GM21737 (cell line): ENCODE data around the gene GDPD4.

ENCODE experiments used
- ATAC-seq: cut with Tn5 transposase; IDR thresholded peaks from one replicate; pipeline ENCODE4 v1.9.1; 2021; ENCODE audit warnings: mild to moderate bottlenecking, moderate library complexity; ENCODE audit not compliant: unreplicated experiment

The GDPD4 gene

DNA sequence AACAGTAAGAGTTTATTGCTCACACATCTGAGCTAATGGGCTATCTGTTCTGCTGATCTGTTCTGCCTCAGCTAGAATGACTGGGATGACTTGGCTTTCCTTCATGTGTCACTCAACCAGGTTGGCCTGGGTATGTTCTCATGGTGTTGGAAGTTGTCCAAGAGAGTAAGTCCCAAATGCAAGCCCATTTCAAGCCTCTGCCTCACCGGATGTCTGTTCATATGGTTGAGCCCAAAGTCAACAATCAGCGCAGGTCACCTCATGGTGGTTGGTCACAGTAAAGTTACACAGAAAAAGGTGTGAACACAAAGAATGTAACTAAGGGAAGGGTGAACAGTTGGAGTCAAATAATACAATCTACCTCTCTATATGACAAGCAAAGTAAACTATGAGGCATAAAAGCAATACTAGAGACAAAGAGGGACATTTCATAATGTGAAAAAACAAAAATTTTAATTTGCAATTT, 1.9 kb downstream of the GDPD4 start:
- ATAC-seq: no peak

DNA sequence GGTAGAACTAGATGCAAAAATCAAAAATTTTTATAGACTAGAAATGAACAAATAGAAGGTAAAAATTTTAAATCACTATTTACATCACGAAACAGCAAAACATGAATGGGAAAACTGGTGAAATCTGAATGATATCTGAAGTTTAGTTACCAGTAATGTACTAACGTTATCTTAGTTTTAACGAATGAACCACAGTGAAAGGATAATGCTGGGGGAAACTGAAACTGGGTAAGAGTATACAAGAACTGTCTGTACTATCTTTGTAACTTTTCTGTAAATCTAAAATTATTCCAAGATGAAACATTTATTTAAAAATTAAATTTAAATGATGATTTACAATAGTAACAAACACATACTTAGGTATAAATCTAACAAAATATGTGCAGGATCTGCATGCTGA, 7.4 kb downstream of the GDPD4 start:
- ATAC-seq: no peak

DNA sequence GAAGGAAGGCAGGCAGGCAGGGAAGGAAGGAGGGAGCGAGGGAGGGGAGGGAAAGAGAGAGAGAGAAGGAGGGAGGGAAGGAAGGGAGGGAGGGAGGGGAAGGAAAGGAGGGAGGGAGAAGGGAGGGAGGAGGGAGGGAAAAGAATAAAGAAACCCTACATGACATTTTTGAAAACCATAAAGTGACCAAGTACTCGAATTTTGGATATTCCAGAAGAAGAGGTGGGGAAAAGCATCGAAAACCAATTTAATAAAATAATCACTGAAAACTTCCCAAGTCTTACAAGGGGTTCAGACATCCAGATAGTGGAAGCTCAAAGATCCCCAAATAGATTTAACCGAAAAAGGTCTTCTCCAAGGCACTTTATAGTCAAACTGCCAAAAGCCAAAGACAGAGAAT, 11.7 kb downstream of the GDPD4 start:
- no peak for ATAC-seq

DNA sequence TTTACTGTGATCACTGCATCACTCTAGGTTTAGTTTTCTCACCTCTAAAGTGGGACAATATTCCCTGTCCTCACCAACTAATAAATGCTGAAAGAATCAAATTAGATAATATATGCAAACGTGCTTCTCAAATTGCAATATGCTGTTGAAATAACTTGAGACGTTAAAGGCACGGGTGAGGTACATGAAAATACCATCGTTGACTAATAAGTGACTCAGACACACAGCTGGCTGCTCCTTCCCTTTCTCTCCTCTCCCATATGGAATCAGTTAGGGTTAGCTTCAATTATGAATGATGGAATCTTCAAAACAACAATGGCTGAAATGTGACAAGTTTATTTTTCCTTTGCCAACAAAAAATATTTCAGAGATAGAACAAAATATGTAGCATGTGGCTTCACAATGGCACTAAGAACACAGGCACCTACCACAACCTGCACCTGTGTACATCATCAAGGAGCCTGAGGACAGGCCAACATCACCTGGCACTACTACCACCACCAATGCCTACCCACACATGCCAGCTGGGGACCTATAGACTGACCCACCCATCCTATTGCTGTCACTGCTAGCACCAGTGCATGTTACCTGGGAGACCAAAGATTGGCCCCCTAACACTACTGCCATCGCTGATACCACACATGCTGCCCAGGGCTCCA, 13.7 kb downstream of the GDPD4 start:
- ATAC-seq: no peak

DNA sequence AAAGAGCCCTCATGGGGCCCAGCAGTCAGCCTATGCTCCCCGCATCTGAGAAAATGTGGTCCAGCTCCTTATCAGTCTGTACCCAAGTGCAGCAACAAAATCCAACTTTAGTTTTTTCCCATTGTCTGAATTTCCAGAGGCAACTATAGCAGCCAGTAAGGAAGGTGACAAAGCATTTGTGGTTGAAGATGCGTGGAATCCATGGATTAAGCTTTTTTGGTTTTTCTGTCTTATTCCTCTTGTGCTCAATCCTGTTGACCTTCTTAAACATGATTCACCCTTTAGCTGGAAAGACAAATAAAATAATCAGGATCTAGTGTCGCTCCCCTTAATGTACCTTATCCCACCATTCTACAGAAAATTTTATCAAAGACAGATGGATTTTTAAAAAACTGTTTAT, 14.3 kb downstream of the GDPD4 start:
- no peak for ATAC-seq

DNA sequence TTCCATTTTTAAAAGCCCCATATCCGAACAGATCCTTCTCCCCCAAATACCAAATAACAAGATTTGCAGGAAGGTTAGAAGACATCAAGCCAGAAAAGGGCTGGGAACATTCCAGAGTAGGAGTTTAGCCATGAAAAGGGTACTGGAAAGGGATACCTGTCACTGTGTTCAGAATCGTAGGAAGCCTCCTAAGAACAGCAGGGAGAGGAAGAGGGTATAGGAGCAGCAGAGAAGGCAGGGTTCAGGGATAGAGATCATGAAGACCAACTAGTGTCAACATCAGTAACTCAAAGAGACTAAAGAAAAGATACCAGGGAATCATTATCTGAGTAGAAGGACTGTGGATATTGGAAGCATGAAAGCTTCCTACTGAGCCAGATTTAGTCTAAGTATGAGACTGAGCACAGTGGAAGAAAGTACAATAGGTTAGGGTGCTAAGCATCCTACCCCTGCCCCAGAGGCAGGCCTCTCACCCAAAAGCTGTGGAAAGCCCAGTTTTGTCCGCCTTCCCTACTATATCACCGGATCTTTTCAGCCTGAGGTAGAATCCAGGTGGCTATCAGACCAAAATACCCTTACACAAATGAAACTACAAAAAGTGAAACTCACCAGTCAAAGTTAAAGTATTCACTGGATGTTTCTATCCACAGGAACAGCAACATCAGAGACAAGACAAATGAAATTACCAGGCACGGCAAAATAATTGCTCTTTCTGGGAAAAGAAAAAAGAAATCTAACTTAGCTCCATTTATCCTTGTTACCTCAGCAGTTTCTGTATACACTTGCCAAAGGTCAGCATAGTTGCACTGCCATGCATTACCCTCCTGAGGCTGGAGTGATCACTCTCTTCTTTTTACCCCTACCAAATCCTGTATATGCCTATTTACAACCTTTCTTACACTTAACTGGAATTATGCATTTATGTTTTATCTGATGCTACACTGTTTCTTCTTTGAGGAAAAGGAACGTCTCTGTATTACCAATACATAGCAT, 16.7 kb downstream of the GDPD4 start:
- no peak for ATAC-seq

DNA sequence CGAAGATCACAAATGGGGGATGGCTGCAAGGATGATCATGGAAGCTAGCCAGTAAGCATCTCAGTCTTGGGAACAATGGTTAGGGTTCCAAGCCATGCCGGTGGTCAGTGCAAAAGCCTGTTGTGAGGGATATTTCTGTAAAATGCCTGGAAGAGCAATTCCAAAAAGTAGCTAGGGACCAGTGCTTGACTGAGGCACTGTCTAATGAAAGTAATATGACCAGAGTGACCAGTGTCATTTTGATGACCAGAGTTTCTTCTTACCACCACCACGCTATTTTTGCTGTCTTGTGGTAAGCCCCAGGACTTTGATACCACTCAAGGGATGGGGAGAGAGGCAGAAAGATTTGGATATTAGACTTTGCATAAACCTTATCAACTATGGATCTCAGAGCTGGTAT, 18.4 kb downstream of the GDPD4 start:
- no peak for ATAC-seq

DNA sequence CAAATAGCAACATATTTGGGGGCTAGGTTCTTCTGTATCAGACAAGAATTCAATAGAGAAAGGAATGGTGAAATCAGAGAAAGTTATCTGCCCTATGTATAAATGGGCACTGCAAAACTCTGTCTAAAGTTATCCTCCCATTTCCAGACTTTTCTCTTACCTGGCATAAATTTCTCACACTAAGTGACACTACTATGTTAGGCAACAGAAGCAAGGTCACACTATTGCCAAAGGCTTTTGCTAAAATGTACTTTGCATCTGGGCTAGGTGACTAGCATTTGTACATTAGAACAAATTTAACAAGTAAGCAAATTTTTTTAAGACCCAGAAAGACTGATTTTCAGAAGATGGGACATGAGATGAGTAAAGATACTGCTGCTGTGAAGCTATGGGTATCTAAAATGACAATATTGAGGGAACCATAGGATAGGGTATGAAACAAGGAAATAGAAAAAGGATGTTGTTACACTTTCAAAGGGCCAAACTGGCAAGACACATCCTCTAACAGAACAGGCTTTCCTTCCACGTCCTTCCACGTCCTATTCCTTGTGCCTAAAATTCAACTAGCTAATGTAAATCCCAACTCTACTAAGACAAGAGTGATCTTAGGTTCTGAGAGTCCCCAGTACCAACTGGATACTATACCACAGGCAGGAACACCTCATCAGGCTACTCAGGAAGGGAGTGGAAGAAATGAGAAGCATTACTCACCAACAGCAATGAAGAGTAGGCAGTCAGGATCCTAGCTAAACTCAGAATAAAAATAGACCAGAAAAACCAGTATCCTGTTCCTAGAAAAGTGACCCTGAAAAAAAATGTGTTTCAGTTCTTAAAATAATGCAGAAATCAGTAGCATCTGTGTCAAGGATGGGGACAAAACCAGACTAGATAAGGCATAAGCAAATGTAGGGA, 22.6 kb downstream of the GDPD4 start:
- ATAC-seq: no peak

DNA sequence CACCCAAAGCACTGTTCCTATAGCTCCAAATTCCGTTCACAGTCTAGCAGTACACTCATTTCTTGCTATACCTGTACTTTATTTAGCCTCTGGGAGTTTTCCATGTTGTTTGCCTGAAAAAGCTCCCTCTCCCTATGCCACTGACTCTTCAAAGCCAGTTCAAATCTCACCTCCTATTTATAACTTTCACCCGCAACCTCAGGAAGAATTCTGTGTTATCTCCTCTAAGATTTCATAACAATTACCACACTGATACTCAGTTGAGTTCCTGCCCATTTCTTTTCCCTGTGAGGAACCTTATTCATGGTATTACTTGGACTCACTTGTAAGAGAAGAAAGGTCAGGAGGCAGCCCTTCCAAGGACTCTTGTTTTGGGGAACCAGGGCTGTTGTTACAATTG, 25.2 kb downstream of the GDPD4 start:
- no peak for ATAC-seq

DNA sequence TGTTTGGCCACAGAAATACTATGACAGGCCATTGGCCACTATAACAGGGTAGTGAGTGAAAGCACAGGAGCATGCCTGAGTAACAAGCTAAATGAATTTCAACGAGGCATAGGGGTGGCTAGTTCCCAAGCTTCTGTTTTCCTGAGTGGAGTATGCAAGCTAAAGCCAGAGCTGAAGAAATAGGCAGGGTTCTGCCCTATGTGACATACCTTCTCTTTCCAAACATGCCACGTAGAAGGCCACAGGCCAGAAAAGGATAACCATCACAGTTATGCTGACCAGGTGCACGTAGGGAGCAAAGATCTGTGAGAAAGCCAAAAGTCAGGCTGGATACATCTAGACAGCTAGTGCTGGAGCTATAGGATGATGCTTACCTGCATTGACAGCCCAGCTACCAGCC, 30.6 kb downstream of the GDPD4 start:
- ATAC-seq: no peak

DNA sequence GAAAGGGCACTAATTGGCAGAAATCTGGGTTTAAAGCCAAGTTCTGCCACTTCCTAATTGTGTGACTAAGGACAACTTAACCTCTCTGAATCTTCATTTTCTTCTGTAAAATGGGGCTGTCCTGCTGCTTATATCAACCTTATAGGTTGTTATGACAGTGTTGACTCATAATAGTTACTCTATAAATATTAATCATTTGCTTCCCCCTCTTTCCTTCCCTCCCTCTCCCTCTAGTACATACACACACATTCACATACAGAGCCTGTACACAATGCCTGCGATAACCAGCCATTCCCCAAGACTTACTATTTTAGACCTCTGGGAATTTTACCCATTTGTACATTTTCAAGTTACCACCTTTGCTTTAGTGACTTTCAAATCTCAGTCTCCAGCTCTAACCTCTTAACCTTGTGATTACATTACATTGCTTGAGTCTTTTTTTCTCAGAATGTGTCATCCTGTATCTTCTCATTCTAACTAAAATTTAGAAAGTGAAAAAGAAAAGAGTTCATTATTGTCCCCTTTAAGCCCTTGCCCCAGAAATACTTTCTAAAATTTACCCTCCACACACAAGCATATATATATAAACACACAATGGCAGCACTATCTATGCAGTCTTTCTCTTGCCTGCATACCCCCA, 31.9 kb downstream of the GDPD4 start:
- no peak for ATAC-seq

DNA sequence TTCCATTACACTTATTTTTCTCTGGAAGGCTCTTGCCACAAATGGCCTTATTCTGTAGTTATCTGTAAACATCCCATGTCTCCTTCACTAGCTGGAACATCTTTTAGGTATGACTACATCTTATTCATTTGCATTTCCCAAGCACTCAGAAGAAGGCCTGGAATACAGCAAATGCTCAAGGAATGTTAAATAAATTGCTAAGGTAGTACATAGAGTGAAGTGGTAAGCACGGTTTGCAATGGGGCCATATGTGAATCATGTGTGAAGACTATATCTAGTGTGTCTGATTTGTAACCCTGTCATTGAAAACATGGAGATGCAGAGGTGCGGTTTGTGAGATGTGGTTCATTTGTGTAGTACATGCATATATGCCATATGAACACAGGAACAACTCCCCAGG, 33.5 kb downstream of the GDPD4 start:
- ATAC-seq: no peak

DNA sequence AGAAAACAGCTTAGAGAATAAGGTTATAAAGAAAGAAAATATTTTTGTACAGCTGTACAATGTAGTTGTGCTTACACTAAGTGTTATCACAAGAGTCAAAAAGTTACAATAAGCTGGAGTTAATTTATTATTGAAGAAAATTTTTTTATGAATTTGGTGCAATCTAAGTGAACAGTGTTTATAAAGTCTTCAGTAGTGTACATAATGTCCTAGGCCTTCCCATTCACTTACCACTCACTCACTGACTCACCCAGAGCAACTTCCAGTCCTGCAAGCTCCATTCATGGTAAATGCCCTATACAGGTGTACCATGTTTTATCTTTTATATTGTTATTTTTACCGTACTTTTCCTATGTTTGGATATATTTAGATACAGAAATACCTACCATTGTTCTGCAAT, 34.7 kb downstream of the GDPD4 start:
- no peak for ATAC-seq

DNA sequence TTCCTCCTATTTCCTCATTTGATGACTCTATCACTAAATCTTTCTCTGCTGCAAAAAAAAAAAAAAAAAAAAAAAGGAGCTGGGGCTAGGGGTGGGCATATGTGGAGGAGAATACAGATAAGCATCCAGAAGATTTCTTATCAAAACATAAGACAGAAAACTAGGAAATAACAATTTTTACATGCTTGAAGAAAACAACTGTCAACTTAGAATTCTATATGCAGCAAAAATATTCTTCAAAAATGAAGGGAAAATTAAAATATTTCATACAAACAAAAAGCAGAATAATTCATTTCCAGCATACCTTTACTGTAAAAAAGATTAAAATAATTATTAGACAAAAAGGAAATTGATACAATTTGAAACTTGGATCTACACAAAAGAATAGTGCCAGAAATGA, 38.7 kb downstream of the GDPD4 start:
- ATAC-seq: no peak

DNA sequence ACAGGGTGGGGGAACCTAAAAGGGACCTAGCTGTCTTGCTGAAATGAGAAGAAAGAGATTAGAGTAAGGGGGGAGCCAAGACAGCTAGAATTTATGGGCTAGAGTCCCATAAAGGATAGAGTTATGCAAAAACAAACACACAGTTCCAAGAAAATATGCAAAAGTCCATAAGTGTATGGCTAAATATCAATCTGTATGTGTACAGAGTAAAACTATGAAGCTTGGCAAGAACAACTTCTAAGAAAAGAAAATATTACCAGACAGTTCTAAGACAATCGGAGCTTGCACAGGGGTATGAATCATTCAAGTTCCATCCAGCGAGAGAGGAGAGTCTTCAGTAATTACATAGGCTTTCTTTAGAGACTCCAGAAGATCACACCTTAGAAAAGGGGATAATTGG, 41.8 kb downstream of the GDPD4 start:
- ATAC-seq: no peak

DNA sequence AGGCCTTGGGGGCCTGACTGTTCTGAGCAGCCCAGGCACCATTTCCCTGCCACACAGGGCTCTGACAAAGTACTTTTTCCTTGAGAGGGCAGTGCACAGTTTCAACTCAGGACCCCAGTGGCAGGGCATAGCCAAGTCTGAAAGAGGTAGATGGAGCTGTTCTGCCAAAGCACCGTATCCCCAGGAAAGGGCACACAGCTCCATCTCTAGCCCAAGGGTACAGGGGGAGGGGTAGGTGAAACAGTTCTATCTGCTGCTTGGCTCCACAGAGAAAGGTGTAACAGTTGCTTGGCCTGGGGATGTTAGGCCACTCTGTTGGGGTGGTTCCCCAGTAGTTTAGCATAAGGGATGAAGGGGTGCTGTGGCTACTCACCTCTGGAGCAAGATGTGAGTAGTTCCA, 47.8 kb downstream of the GDPD4 start:
- ATAC-seq: no peak

DNA sequence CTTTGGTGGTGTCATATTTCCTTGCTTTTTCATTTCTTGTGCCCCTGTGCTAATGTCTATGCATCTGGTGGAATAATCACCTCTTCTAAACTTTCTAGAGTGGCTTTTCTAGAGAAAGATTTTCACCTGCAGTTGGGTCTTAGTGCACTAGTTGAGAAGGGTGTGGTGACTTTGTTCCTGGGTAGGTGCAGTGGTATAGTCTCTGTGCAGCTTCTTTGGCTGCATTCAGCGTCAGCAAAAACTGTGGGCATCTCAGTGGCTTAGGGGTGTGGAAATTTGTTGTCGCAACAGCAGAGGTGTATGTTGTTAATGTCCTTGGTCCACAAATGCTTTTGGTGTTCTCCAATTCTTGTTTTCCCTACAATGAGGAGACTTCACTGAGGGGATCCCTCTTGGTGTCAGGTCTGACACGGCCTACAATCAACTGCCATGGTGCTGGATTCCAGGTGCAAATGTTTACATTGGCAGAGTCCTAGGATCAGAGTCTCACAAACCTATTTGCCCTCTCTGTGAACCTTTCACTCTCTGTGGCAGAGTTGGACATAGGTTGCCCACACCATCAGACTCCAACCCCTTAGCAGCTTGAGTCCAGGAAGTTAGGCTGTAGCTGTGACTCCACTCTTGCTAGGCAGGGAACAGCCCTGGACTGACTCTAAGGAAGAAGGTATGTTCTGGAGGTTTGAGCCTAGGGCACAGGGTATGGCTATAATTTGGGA, 48.8 kb downstream of the GDPD4 start:
- ATAC-seq: no peak

DNA sequence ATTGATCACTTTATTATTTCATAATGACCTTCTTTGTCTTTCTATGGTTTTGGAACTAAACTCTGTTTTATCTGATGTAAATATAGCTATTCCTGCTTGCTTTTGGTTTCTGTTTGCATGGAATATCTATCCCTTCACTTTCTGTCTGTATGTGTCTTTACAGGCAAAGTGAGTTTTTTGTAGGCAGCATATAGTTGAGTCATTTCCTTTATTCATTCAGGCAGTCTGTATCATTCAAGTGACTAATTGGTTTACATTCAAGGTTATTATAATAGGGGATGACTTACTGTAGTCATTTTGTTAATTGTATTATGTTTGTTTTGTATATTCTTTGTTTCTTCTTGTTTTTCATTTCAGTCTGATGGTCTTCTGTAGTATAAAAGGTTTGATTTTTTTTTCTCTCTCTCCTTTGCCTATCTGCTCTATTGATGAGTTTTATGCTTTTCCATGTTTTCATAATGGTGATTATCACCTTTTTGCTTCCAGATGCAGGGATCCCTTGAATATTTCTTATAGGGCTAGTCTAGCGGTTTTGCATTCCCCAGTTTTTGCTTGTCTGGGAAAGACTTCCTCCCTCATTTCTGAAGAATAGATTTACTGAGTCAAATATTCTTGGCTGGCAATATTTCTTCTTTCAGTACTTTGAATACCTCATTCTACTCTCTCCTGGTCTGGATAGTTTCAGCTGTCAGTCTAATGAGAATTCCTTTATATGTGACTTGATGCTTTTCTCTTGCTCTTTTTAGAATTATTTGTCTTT, 50.4 kb downstream of the GDPD4 start:
- ATAC-seq: no peak

DNA sequence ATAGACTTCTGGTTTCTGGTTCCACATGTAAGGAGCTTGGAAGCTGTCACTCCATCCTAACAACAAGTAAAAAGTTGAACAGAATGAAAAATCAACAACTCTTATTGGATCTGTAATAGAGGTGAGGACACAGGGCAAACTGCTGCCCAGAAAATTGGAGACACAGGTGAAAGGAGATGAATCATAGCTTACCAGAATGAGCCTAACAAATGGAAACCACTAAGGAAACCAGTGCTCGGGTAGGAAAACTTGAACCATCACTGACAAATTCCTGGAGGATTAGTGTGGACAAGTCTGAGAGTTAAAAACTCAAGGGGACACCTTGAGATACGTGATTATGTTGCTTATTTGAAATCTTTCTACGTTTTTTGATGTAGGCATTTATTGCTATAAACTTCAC, 52.1 kb downstream of the GDPD4 start:
- no peak for ATAC-seq
